ENCODE data around the gene U2SURP.

GRCh38 chr3:143098032-143098764 lies 96.8 kb downstream of the U2SURP start:
- TF ChIP-seq CTCF (conservative IDR thresholded peaks at IDR 0.05 in 1 of 2, IDR thresholded peaks at IDR 0.05 in 1 of 2; ENCODE audit: extremely low read depth in 1 of 2, insufficient read depth in 1 of 2, low read depth in 1 of 2, low read length in 2 of 2) (no peak), EZH2 (IDR thresholded peaks at IDR 0.05; ENCODE audit: borderline replicate concordance, low read length) (no peak)
